ENCODE results near the gene TESK1. TPM values are rescaled to one million over a fixed set of nuclear protein-coding genes. Genes with fewer than 3 reads are reported as not detected.
"Not testable (repeated sequence)": the region's sequence is repeated elsewhere in the genome, so short reads cannot be mapped to it uniquely, and the experiment has no call there.

The TESK1 gene
- total RNA-seq, 1 experiment from 2014 or later: 27.9 TPM

DNA sequence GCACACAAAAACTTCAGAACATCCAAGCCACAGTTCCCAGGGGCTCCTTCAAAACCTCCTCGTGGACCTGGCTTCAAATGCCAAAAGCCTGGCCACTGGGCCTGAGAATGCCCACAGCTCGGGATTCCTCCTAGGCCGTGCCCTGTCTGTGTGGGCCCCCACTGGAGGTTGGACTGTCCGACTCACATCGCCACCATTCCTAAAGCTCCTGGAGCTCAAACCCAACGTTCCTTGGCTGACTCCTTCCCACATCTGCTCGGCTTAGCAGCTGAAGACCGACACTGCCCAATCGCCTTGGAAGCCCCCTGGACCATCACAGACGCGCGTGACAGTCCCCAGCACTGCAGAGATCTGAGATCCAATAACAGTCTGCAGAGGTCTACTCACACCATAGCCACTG, 38.0 kb downstream of the TESK1 start:
- DNase-seq: no peak
- Mint-ChIP-seq H3K4me3 (ENCODE audit: unreplicated experiment) (no peak overlapping the region), H3K27ac (ENCODE audit: unreplicated experiment) (no peak overlapping the region), H3K27me3 (ENCODE audit: insufficient read depth, unreplicated experiment) (no peaks in the 10 kb centered on the region), H3K36me3 (ENCODE audit: insufficient read depth, unreplicated experiment) (peaks cover 13% of the 10 kb centered on the region), H3K9me3 (ENCODE audit: unreplicated experiment) (no peaks in the 10 kb centered on the region), H3K4me1 (ENCODE audit: low read depth, unreplicated experiment) (peaks cover 10% of the 10 kb centered on the region)
- H3K27me3 ChIP-seq (replicated peaks; ENCODE audit: control insufficient read depth, insufficient read depth, low read length): no peaks in the 10 kb centered on the region
- no peaks in the 10 kb centered on the region for H3K9me3 ChIP-seq
- CTCF ChIA-PET: no interaction called here
- H3K4me3 ChIP-seq (ENCODE audit: low read depth, low read length): no peak overlapping the region
- POLR2A ChIA-PET: no interaction called here
- no TSS peak for BruUV-seq (replicated peaks)
- TF ChIP-seq CTCF (IDR thresholded peaks at IDR 0.05; ENCODE audit: insufficient read depth in 1 of 2, low read depth in 1 of 2, low read length in 1 of 2, severe bottlenecking in 1 of 2, unreplicated experiment in 1 of 2): no peak
- no peaks in the 10 kb centered on the region for H3K36me3 ChIP-seq (ENCODE audit: control insufficient read depth, insufficient read depth, low read length)
- no peaks in the 10 kb centered on the region; the same call in 1 of the 2 replicates for H3K4me1 ChIP-seq
- intact Hi-C loops (cut with micrococcal nuclease; ENCODE audit: unreplicated experiment): no loop called here

GRCh38 chr9:35645736-35646135, 40.7 kb downstream of the TESK1 start:
- not testable (repeated sequence) for H3K27me3 Mint-ChIP-seq (ENCODE audit: insufficient read depth, unreplicated experiment); DNase-seq; H3K4me1 Mint-ChIP-seq (ENCODE audit: low read depth, unreplicated experiment); H3K36me3 Mint-ChIP-seq (ENCODE audit: insufficient read depth, unreplicated experiment); H3K36me3 ChIP-seq (ENCODE audit: control insufficient read depth, insufficient read depth, low read length); H3K4me1 ChIP-seq; H3K9me3 Mint-ChIP-seq (ENCODE audit: unreplicated experiment); H3K9me3 ChIP-seq; H3K27me3 ChIP-seq (replicated peaks; ENCODE audit: control insufficient read depth, insufficient read depth, low read length)
- peak overlapping the region; percentile 46 for H3K4me3 ChIP-seq (ENCODE audit: low read depth, low read length)
- TSS peak; percentile 50 for BruUV-seq (replicated peaks)
- H3K4me3 Mint-ChIP-seq (ENCODE audit: unreplicated experiment): peak overlapping the region; percentile 81
- H3K27ac Mint-ChIP-seq (ENCODE audit: unreplicated experiment): peak overlapping the region; percentile 84
- CTCF ChIA-PET: interaction anchor here (0.7 to 2.4 kb wide), 15 partner anchors 12 to 384 kb away, joined by 3 to 31 read pairs (median 6); partner anchors contain the start of genes ARHGEF39, CCDC107, CREB3 and HINT2
- POLR2A ChIA-PET: interaction anchor here (0.7 to 2.5 kb wide), 9 partner anchors 12 to 1001 kb away, joined by 3 to 35 read pairs (median 5); partner anchors contain the start of genes CCDC107, RMRP and TLN1
- intact Hi-C loops (cut with micrococcal nuclease; ENCODE audit: unreplicated experiment): loop anchor here (1.0 to 5.0 kb wide), 5 partner anchors 12 to 237 kb away; partner anchors contain the start of genes CREB3 and TLN1

DNA sequence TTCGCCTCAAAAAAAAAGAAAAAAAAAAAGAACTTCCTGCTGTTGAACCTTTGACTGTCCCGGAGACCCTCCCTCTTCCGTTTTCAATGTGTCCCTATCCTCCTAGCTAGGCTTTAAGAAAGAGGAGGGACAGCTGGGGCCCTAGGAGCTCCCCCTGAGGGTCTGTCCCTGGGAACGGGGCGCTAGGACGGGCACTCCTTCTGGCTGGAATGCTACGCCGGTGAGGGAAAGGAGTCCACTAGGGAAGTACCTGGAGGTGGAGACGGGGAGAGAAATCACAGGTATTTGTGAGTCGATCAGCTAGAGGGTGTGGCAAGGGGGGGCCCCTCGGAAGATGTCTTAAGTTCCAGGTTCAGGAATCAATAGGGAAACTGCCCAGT, 41.1 kb downstream of the TESK1 start:
- Mint-ChIP-seq H3K27me3 (ENCODE audit: insufficient read depth, unreplicated experiment) (no peaks in the 10 kb centered on the region), H3K4me3 (ENCODE audit: unreplicated experiment) (peak overlapping the region; percentile 81), H3K4me1 (ENCODE audit: low read depth, unreplicated experiment) (peaks cover 10% of the 10 kb centered on the region), H3K9me3 (ENCODE audit: unreplicated experiment) (no peaks in the 10 kb centered on the region), H3K36me3 (ENCODE audit: insufficient read depth, unreplicated experiment) (peaks cover 7% of the 10 kb centered on the region), H3K27ac (ENCODE audit: unreplicated experiment) (peak overlapping the region; percentile 84)
- peak; percentile 85 to 92 for DNase-seq
- Histone ChIP-seq H3K9me3 (no peaks in the 10 kb centered on the region), H3K27me3 (replicated peaks; ENCODE audit: control insufficient read depth, insufficient read depth, low read length) (no peaks in the 10 kb centered on the region), H3K4me1 (no peaks in the 10 kb centered on the region; the same call in 1 of the 2 replicates), H3K4me3 (ENCODE audit: low read depth, low read length) (peak overlapping the region; percentile 46), H3K36me3 (ENCODE audit: control insufficient read depth, insufficient read depth, low read length) (no peaks in the 10 kb centered on the region)
- intact Hi-C loops (cut with micrococcal nuclease; ENCODE audit: unreplicated experiment): loop anchor here (1.0 to 5.0 kb wide), 5 partner anchors 11 to 236 kb away; partner anchors contain the start of genes CREB3 and TLN1
- ChIA-PET POLR2A (interaction anchor here (0.6 to 2.5 kb wide), 11 partner anchors 11 to 1002 kb away, joined by 3 to 35 read pairs (median 4); partner anchors contain the start of genes CCDC107, RMRP, RUSC2 and TLN1), CTCF (interaction anchor here (0.7 to 2.4 kb wide), 16 partner anchors 12 to 384 kb away, joined by 3 to 31 read pairs (median 7); partner anchors contain the start of genes ARHGEF39, CCDC107, CREB3 and HINT2)
- peak; percentile 10 to 60 for TF ChIP-seq CTCF (IDR thresholded peaks at IDR 0.05; ENCODE audit: insufficient read depth in 1 of 2, low read depth in 1 of 2, low read length in 1 of 2, severe bottlenecking in 1 of 2, unreplicated experiment in 1 of 2)
- no TSS peak for BruUV-seq (replicated peaks)

Data from Caco-2 (cell line).